Liver (tissue), 9 donors: ENCODE data around the gene MTCH1. TPM values are rescaled to one million over a fixed set of nuclear protein-coding genes. Genes with fewer than 3 reads are reported as not detected.
"Not testable (repeated sequence)": the region's sequence is repeated elsewhere in the genome, so short reads cannot be mapped to it uniquely, and the experiment has no call there.

ENCODE experiments used
- DNase-seq: peaks from one replicate; pipeline ENCODE4 v3.0.0-alpha.2; 2017; ENCODE audit warnings: low spot score
- H3K27ac ChIP-seq, 2 donors: one replicate each; pipeline ENCODE4 v1.7.0; 2013; ENCODE audit warnings: inconsistent platforms in 2 of 2, low read length in 2 of 2, control low read depth in 1 of 2, low read depth in 1 of 2, mild to moderate bottlenecking in 1 of 2
- H3K27me3 ChIP-seq, 4 donors: one replicate each; pipeline versions ENCODE4 v1.6.1 to v1.7.0; 2013; ENCODE audit warnings: low read length in 3 of 4, inconsistent platforms in 1 of 4, mild to moderate bottlenecking in 1 of 4, moderate library complexity in 1 of 4; ENCODE audit not compliant: control insufficient read depth in 4 of 4, insufficient read depth in 4 of 4
- H3K36me3 ChIP-seq, 4 donors: one replicate each; pipeline versions ENCODE4 v1.6.1 to v1.7.0; 2013; ENCODE audit warnings: low read length in 3 of 4, mild to moderate bottlenecking in 3 of 4, low read depth in 1 of 4, moderate library complexity in 1 of 4; ENCODE audit not compliant: control insufficient read depth in 4 of 4, insufficient read depth in 3 of 4
- H3K4me1 ChIP-seq, 4 donors: one replicate each; pipeline versions ENCODE4 v1.6.1 to v1.7.0; 2013; ENCODE audit warnings: low read length in 3 of 4, mild to moderate bottlenecking in 3 of 4, moderate library complexity in 1 of 4; ENCODE audit not compliant: control insufficient read depth in 4 of 4, insufficient read depth in 4 of 4
- H3K4me3 ChIP-seq, 3 donors: one replicate each; pipeline versions ENCODE4 v1.6.1 to v1.7.0; 2013; ENCODE audit warnings: low read length in 3 of 3, control low read depth in 1 of 3, low read depth in 1 of 3, mild to moderate bottlenecking in 1 of 3
- H3K9ac ChIP-seq, 2 donors: one replicate each; pipeline ENCODE4 v1.7.0; 2013; ENCODE audit warnings: low read length in 2 of 2, mild to moderate bottlenecking in 2 of 2, moderate library complexity in 2 of 2, control low read depth in 1 of 2, low read depth in 1 of 2
- H3K9me3 ChIP-seq, 4 donors: one replicate each; pipeline versions ENCODE4 v1.6.1 to v1.7.0; 2013; ENCODE audit warnings: low read length in 3 of 4; ENCODE audit not compliant: control insufficient read depth in 4 of 4
- EGR1 ChIP-seq, 2 donors: IDR thresholded peaks; 2 replicates each; pipeline ENCODE4 v1.6.1; 2016 to 2018; ENCODE audit warnings: antibody characterized with exemption in 2 of 2, low read depth in 2 of 2
- FOXA1 ChIP-seq: IDR thresholded peaks from 2 replicates; pipeline ENCODE4 v1.6.1; 2016; ENCODE audit warnings: antibody characterized with exemption
- FOXA2 ChIP-seq: IDR thresholded peaks from 2 replicates; pipeline ENCODE4 v1.6.1; 2016; ENCODE audit warnings: antibody characterized with exemption
- GABPA ChIP-seq, 2 donors: IDR thresholded peaks in 1 of 2; conservative IDR thresholded peaks in 1 of 2; 2 replicates each; pipeline ENCODE4 v1.6.1; 2016; ENCODE audit warnings: antibody characterized with exemption in 2 of 2, mild to moderate bottlenecking in 1 of 2, moderate library complexity in 1 of 2
- HNF4A ChIP-seq, 2 donors: conservative IDR thresholded peaks; 2 replicates each; pipeline ENCODE4 v1.6.1; 2016; ENCODE audit warnings: antibody characterized with exemption in 2 of 2, mild to moderate bottlenecking in 2 of 2
- HNF4G ChIP-seq: IDR thresholded peaks from 2 replicates; pipeline ENCODE4 v1.6.1; 2016; ENCODE audit warnings: antibody characterized with exemption
- JUND ChIP-seq, 2 donors: IDR thresholded peaks; 2 replicates each; pipeline ENCODE4 v1.6.1; 2016; ENCODE audit warnings: antibody characterized with exemption in 2 of 2
- MAX ChIP-seq: IDR thresholded peaks from 2 replicates; pipeline ENCODE4 v1.6.1; 2016; ENCODE audit warnings: antibody characterized with exemption
- NR2F2 ChIP-seq: IDR thresholded peaks from 2 replicates; pipeline ENCODE4 v1.6.1; 2016; ENCODE audit warnings: antibody characterized with exemption
- RAD21 ChIP-seq, 2 donors: IDR thresholded peaks; 2 replicates each; pipeline ENCODE4 v1.6.1; 2016; ENCODE audit warnings: antibody characterized with exemption in 2 of 2, mild to moderate bottlenecking in 2 of 2
- RXRA ChIP-seq, 2 donors: IDR thresholded peaks; 2 replicates each; pipeline ENCODE4 v1.6.1; 2017 to 2018; ENCODE audit warnings: antibody characterized with exemption in 2 of 2, mild to moderate bottlenecking in 1 of 2
- SP1 ChIP-seq: IDR thresholded peaks from 2 replicates; pipeline ENCODE4 v1.6.1; 2018; ENCODE audit warnings: antibody characterized with exemption, mild to moderate bottlenecking
- TAF1 ChIP-seq: conservative IDR thresholded peaks from 2 replicates; pipeline ENCODE4 v1.6.1; 2016; ENCODE audit warnings: antibody characterized with exemption, mild to moderate bottlenecking
- YY1 ChIP-seq: IDR thresholded peaks from 2 replicates; pipeline ENCODE4 v1.6.1; 2016; ENCODE audit warnings: antibody characterized with exemption, mild to moderate bottlenecking
- WGBS: extraction: QIAGEN DNeasy Blood & Tissue Kit; methylation state at CpG from one replicate; pipeline ENCODE4 v1.1.7; 2013; 5-methylcytosine and 5-hydroxymethylcytosine counted together
- polyA plus RNA-seq, 2 donors: library from polyadenylated mRNA; stranded (reverse) in 1 of 2; unstranded in 1 of 2; fragments of 200-250 nt in 1 of 2; fragments of >200 nt in 1 of 2; fragmentation: Nextera tagmentation in 1 of 2; extraction: Ambion mirVana in 1 of 2; gene quantifications; one replicate each; pipeline versions ENCODE4 v1.2.1 to v1.2.3, GENCODE V29; 2013 to 2015
- total RNA-seq, 2 donors: library from RNA; depleted of rRNA; stranded (reverse); fragments of >200 nt; gene quantifications; one replicate each; pipeline ENCODE4 v1.2.3, GENCODE V29; 2014
- TF ChIP-seq, protein P1 (sequence below): IDR thresholded peaks from 2 replicates; pipeline ENCODE4 v1.6.1; 2016; ENCODE audit warnings: antibody characterized with exemption
- TF ChIP-seq, protein P2 (sequence below): IDR thresholded peaks from 2 replicates; pipeline ENCODE4 v1.6.1; 2016; ENCODE audit warnings: antibody characterized with exemption
- TF ChIP-seq, protein P3 (sequence below): fragments of 150-350 bp; IDR thresholded peaks from 2 replicates; pipeline ENCODE4 v1.5.1; 2017; ENCODE audit warnings: improper control_type of control experiment, low read depth, low read length; ENCODE audit not compliant: missing input control
- TF ChIP-seq, protein P4 (sequence below): IDR thresholded peaks from 2 replicates; pipeline ENCODE4 v1.6.1; 2016; ENCODE audit warnings: antibody characterized with exemption, mild to moderate bottlenecking
- donor health status: healthy.
- donor health status: healthy.
- donor health status: healthy.
- donor health status: healthy.
- donor health status: healthy.

MTCH1 gene
- total and polyA plus RNA-seq, 4 donors: 61.5 to 79.6 (median 74.1) TPM

DNA sequence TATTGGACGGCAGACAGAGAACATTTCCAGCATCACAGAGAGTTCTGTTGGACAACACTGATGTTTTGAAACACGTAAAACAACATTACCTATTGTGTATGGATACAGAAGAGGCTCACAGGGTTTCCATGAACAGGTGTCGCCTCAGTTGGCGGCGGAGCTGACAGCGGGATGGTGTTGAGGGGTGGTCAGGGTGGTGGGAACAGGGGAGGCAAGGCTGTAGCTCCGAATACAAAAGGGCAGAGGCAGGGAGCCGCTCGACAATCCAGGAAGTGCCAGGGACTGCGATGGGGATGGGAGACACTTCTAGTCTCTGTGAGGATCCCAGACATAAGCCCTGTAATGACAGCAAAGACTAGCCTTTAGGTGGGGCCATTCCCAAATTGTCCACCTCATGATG lies 46.0 kb downstream of the MTCH1 start:
- H3K36me3 ChIP-seq: no peaks in the 10 kb centered on the region
- H3K9ac ChIP-seq: no peak overlapping the region
- no peak for TF ChIP-seq HNF4G
- TF ChIP-seq EGR1 (IDR thresholded peaks at IDR 0.05; ENCODE audit: low read depth in 2 of 2): no peak
- no peak for TF ChIP-seq JUND (IDR thresholded peaks at IDR 0.05)
- TF ChIP-seq FOXA1: no peak
- TF ChIP-seq GABPA (IDR thresholded peaks at IDR 0.05 in 1 of 2, conservative IDR thresholded peaks at IDR 0.05 in 1 of 2): no peak
- no peak for TF ChIP-seq NR2F2
- no peak for TF ChIP-seq SP1
- TF ChIP-seq YY1: no peak
- TF ChIP-seq, protein P1, sequence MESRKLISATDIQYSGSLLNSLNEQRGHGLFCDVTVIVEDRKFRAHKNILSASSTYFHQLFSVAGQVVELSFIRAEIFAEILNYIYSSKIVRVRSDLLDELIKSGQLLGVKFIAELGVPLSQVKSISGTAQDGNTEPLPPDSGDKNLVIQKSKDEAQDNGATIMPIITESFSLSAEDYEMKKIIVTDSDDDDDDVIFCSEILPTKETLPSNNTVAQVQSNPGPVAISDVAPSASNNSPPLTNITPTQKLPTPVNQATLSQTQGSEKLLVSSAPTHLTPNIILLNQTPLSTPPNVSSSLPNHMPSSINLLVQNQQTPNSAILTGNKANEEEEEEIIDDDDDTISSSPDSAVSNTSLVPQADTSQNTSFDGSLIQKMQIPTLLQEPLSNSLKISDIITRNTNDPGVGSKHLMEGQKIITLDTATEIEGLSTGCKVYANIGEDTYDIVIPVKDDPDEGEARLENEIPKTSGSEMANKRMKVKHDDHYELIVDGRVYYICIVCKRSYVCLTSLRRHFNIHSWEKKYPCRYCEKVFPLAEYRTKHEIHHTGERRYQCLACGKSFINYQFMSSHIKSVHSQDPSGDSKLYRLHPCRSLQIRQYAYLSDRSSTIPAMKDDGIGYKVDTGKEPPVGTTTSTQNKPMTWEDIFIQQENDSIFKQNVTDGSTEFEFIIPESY: no peak
- TF ChIP-seq, protein P2, sequence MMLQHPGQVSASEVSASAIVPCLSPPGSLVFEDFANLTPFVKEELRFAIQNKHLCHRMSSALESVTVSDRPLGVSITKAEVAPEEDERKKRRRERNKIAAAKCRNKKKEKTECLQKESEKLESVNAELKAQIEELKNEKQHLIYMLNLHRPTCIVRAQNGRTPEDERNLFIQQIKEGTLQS: no peak
- H3K4me3 ChIP-seq: no peak overlapping the region
- no peak for DNase-seq
- H3K4me1 ChIP-seq: no peaks in the 10 kb centered on the region
- H3K27ac ChIP-seq: no peak overlapping the region
- peaks cover 0 to 3% (median 0%) of the 10 kb centered on the region in 4 donors for H3K27me3 ChIP-seq
- WGBS: 78% methylated on average over 10 of the region's 10 CpGs
- no peaks in the 10 kb centered on the region for H3K9me3 ChIP-seq

GRCh38 chr6:36939005-36939404 lies 47.0 kb downstream of the MTCH1 start:
- not testable (repeated sequence) for H3K9me3 ChIP-seq, DNase-seq, H3K27me3 ChIP-seq, H3K36me3 ChIP-seq, H3K9ac ChIP-seq, H3K27ac ChIP-seq, H3K4me1 ChIP-seq, H3K4me3 ChIP-seq
- 95% methylated on average over 5 of the region's 5 CpGs for WGBS

- Histone ChIP-seq H3K27me3 (peaks cover 0 to 3% (median 0%) of the 10 kb centered on the region in 4 donors), H3K9ac (no peak overlapping the region), H3K36me3 (no peaks in the 10 kb centered on the region), H3K27ac (no peak overlapping the region), H3K9me3 (no peaks in the 10 kb centered on the region), H3K4me3 (no peak overlapping the region), H3K4me1 (no peaks in the 10 kb centered on the region)
- DNase-seq: no peak
- 95% methylated on average over 4 of the region's 4 CpGs for WGBS
- TF ChIP-seq MAX (no peak), HNF4A (conservative IDR thresholded peaks at IDR 0.05) (no peak), JUND (IDR thresholded peaks at IDR 0.05) (no peak), HNF4G (no peak), RAD21 (IDR thresholded peaks at IDR 0.05) (no peak), RXRA (IDR thresholded peaks at IDR 0.05) (no peak), NR2F2 (no peak), TAF1 (no peak), GABPA (IDR thresholded peaks at IDR 0.05 in 1 of 2, conservative IDR thresholded peaks at IDR 0.05 in 1 of 2) (no peak), FOXA2 (no peak), YY1 (no peak), EGR1 (IDR thresholded peaks at IDR 0.05; ENCODE audit: low read depth in 2 of 2) (no peak), FOXA1 (no peak), SP1 (no peak)
- TF ChIP-seq, protein P1: no peak
- TF ChIP-seq, protein P3, sequence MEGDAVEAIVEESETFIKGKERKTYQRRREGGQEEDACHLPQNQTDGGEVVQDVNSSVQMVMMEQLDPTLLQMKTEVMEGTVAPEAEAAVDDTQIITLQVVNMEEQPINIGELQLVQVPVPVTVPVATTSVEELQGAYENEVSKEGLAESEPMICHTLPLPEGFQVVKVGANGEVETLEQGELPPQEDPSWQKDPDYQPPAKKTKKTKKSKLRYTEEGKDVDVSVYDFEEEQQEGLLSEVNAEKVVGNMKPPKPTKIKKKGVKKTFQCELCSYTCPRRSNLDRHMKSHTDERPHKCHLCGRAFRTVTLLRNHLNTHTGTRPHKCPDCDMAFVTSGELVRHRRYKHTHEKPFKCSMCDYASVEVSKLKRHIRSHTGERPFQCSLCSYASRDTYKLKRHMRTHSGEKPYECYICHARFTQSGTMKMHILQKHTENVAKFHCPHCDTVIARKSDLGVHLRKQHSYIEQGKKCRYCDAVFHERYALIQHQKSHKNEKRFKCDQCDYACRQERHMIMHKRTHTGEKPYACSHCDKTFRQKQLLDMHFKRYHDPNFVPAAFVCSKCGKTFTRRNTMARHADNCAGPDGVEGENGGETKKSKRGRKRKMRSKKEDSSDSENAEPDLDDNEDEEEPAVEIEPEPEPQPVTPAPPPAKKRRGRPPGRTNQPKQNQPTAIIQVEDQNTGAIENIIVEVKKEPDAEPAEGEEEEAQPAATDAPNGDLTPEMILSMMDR: no peak
- TF ChIP-seq, protein P4, sequence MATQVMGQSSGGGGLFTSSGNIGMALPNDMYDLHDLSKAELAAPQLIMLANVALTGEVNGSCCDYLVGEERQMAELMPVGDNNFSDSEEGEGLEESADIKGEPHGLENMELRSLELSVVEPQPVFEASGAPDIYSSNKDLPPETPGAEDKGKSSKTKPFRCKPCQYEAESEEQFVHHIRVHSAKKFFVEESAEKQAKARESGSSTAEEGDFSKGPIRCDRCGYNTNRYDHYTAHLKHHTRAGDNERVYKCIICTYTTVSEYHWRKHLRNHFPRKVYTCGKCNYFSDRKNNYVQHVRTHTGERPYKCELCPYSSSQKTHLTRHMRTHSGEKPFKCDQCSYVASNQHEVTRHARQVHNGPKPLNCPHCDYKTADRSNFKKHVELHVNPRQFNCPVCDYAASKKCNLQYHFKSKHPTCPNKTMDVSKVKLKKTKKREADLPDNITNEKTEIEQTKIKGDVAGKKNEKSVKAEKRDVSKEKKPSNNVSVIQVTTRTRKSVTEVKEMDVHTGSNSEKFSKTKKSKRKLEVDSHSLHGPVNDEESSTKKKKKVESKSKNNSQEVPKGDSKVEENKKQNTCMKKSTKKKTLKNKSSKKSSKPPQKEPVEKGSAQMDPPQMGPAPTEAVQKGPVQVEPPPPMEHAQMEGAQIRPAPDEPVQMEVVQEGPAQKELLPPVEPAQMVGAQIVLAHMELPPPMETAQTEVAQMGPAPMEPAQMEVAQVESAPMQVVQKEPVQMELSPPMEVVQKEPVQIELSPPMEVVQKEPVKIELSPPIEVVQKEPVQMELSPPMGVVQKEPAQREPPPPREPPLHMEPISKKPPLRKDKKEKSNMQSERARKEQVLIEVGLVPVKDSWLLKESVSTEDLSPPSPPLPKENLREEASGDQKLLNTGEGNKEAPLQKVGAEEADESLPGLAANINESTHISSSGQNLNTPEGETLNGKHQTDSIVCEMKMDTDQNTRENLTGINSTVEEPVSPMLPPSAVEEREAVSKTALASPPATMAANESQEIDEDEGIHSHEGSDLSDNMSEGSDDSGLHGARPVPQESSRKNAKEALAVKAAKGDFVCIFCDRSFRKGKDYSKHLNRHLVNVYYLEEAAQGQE: no peak
These were observed 47.5 kb downstream of the MTCH1 start for GRCh38 chr6:36938536-36938935.
